Measurements from ENCODE around the gene SEMA3C.
"Not testable (repeated sequence)": the region's sequence is repeated elsewhere in the genome, so short reads cannot be mapped to it uniquely, and the experiment has no call there.

The SEMA3C gene

GRCh38 chr7:80932536-80932935, 13.7 kb upstream of the SEMA3C start:
- Histone ChIP-seq H3K36me3 (ENCODE audit: control insufficient read depth, low read length) (no peaks in the 10 kb centered on the region), H3K9me3 (ENCODE audit: control insufficient read depth, insufficient read depth, low read length) (no peaks in the 10 kb centered on the region), H3K4me1 (ENCODE audit: control insufficient read depth, low read length) (no peaks in the 10 kb centered on the region), H3F3A (ENCODE audit: control insufficient read depth, insufficient read depth) (no peaks in the 10 kb centered on the region), H3K9me2 (replicated peaks; ENCODE audit: control insufficient read depth, low read length) (no peaks in the 10 kb centered on the region), H3K4me2 (ENCODE audit: low read length) (no peak overlapping the region), H3K79me2 (ENCODE audit: control insufficient read depth, low read length) (no peaks in the 10 kb centered on the region), H3K4me3 (ENCODE audit: low read length) (no peak overlapping the region), H3K27ac (ENCODE audit: low read depth, low read length) (no peak overlapping the region), H3K27me3 (ENCODE audit: control insufficient read depth, low read length) (no peaks in the 10 kb centered on the region), H4K20me1 (ENCODE audit: control insufficient read depth, insufficient read depth, low read depth, low read length) (no peaks in the 10 kb centered on the region)
- no peak for TF ChIP-seq CTCF (IDR thresholded peaks at IDR 0.05; ENCODE audit: low read depth, low read length, poor library complexity, severe bottlenecking)
- no peak for TF ChIP-seq EZH2phosphoT487 (IDR thresholded peaks at IDR 0.05; ENCODE audit: borderline replicate concordance, low read length)

- Histone ChIP-seq H3K27me3 (ENCODE audit: control insufficient read depth, low read length) (no peaks in the 10 kb centered on the region), H3K4me2 (ENCODE audit: low read length) (no peak overlapping the region), H4K20me1 (ENCODE audit: control insufficient read depth, insufficient read depth, low read depth, low read length) (no peaks in the 10 kb centered on the region), H3K36me3 (ENCODE audit: control insufficient read depth, low read length) (no peaks in the 10 kb centered on the region), H3K79me2 (ENCODE audit: control insufficient read depth, low read length) (no peaks in the 10 kb centered on the region), H3K9me3 (ENCODE audit: control insufficient read depth, insufficient read depth, low read length) (no peaks in the 10 kb centered on the region), H3K9me2 (replicated peaks; ENCODE audit: control insufficient read depth, low read length) (no peaks in the 10 kb centered on the region), H3K27ac (ENCODE audit: low read depth, low read length) (no peak overlapping the region), H3F3A (ENCODE audit: control insufficient read depth, insufficient read depth) (no peaks in the 10 kb centered on the region), H3K4me3 (ENCODE audit: low read length) (no peak overlapping the region), H3K4me1 (ENCODE audit: control insufficient read depth, low read length) (no peaks in the 10 kb centered on the region)
- TF ChIP-seq CTCF (IDR thresholded peaks at IDR 0.05; ENCODE audit: low read depth, low read length, poor library complexity, severe bottlenecking): no peak
- TF ChIP-seq EZH2phosphoT487 (IDR thresholded peaks at IDR 0.05; ENCODE audit: borderline replicate concordance, low read length): no peak
Observed at GRCh38 chr7:80929619-80930018, 10.8 kb upstream of the SEMA3C start.

- H3K4me2 ChIP-seq (ENCODE audit: low read length); H3K9me2 ChIP-seq (replicated peaks; ENCODE audit: control insufficient read depth, low read length); H3K27ac ChIP-seq (ENCODE audit: low read depth, low read length); H3K36me3 ChIP-seq (ENCODE audit: control insufficient read depth, low read length); H3K27me3 ChIP-seq (ENCODE audit: control insufficient read depth, low read length); H4K20me1 ChIP-seq (ENCODE audit: control insufficient read depth, insufficient read depth, low read depth, low read length); H3K9me3 ChIP-seq (ENCODE audit: control insufficient read depth, insufficient read depth, low read length); H3K4me3 ChIP-seq (ENCODE audit: low read length); H3F3A ChIP-seq (ENCODE audit: control insufficient read depth, insufficient read depth); H3K79me2 ChIP-seq (ENCODE audit: control insufficient read depth, low read length); H3K4me1 ChIP-seq (ENCODE audit: control insufficient read depth, low read length): not testable (repeated sequence)
Observed at GRCh38 chr7:80926955-80927354, 8.1 kb upstream of the SEMA3C start.

- no peaks in the 10 kb centered on the region for H4K20me1 ChIP-seq (ENCODE audit: control insufficient read depth, insufficient read depth, low read depth, low read length)
- no peaks in the 10 kb centered on the region for H3K27me3 ChIP-seq (ENCODE audit: control insufficient read depth, low read length)
- H3K9me3 ChIP-seq (ENCODE audit: control insufficient read depth, insufficient read depth, low read length): no peaks in the 10 kb centered on the region
- H3K4me1 ChIP-seq (ENCODE audit: control insufficient read depth, low read length): no peaks in the 10 kb centered on the region
- no peaks in the 10 kb centered on the region for H3K36me3 ChIP-seq (ENCODE audit: control insufficient read depth, low read length)
- H3K4me2 ChIP-seq (ENCODE audit: low read length): no peak overlapping the region
- no peaks in the 10 kb centered on the region for H3F3A ChIP-seq (ENCODE audit: control insufficient read depth, insufficient read depth)
- no peak overlapping the region for H3K4me3 ChIP-seq (ENCODE audit: low read length)
- no peak overlapping the region for H3K27ac ChIP-seq (ENCODE audit: low read depth, low read length)
- TF ChIP-seq EZH2phosphoT487 (IDR thresholded peaks at IDR 0.05; ENCODE audit: borderline replicate concordance, low read length) (no peak), CTCF (IDR thresholded peaks at IDR 0.05; ENCODE audit: low read depth, low read length, poor library complexity, severe bottlenecking) (no peak)
- no peaks in the 10 kb centered on the region for H3K79me2 ChIP-seq (ENCODE audit: control insufficient read depth, low read length)
- H3K9me2 ChIP-seq (replicated peaks; ENCODE audit: control insufficient read depth, low read length): no peaks in the 10 kb centered on the region
Observed at GRCh38 chr7:80924090-80924489, 5.2 kb upstream of the SEMA3C start.

Data from DOHH2 (cell line).